ENCODE measurements around the gene ASS1. TPM values are rescaled to one million over a fixed set of nuclear protein-coding genes. Genes with fewer than 3 reads are reported as not detected.

ASS1 gene
- polyA plus RNA-seq, 3 donors from 2014 or later: not detected

GRCh38 chr9:130527651-130528310 is 83.0 kb downstream of the ASS1 start:
- Mint-ChIP-seq H3K36me3 (no peaks in the 10 kb centered on the region), H3K27ac (no peak overlapping the region), H3K9me3 (no peaks in the 10 kb centered on the region), H3K27me3 (ENCODE audit: low read depth in 3 of 3) (peaks cover 0 to 6% (median 3%) of the 10 kb centered on the region in 3 donors), H3K4me1 (no peaks in the 10 kb centered on the region), H3K4me3 (no peak overlapping the region)
- DNase-seq: no peak

GRCh38 chr9:130528674-130529073 is 83.9 kb downstream of the ASS1 start:
- no peak overlapping the region for H3K27ac Mint-ChIP-seq
- no peaks in the 10 kb centered on the region for H3K4me1 Mint-ChIP-seq
- H3K9me3 Mint-ChIP-seq: no peaks in the 10 kb centered on the region
- H3K27me3 Mint-ChIP-seq (ENCODE audit: low read depth in 3 of 3): peaks cover 0 to 6% (median 3%) of the 10 kb centered on the region in 3 donors
- DNase-seq: no peak
- no peak overlapping the region for H3K4me3 Mint-ChIP-seq
- H3K36me3 Mint-ChIP-seq: no peaks in the 10 kb centered on the region

GRCh38 chr9:130530938-130531337 is 86.2 kb downstream of the ASS1 start:
- Mint-ChIP-seq H3K9me3 (peaks cover 0 to 1% (median 0%) of the 10 kb centered on the region in 6 donors), H3K36me3 (peaks cover 0 to 3% (median 0%) of the 10 kb centered on the region in 3 donors), H3K27ac (no peak overlapping the region), H3K4me3 (no peak overlapping the region), H3K27me3 (ENCODE audit: low read depth in 3 of 3) (peaks cover 5 to 10% (median 6%) of the 10 kb centered on the region in 3 donors), H3K4me1 (no peaks in the 10 kb centered on the region)
- no peak for DNase-seq

GRCh38 chr9:130531670-130532069 is 86.9 kb downstream of the ASS1 start:
- Mint-ChIP-seq H3K27ac (no peak overlapping the region), H3K4me1 (no peaks in the 10 kb centered on the region), H3K27me3 (ENCODE audit: low read depth in 3 of 3) (peaks cover 5 to 12% (median 8%) of the 10 kb centered on the region in 3 donors), H3K4me3 (no peak overlapping the region), H3K36me3 (peaks cover 0 to 3% (median 0%) of the 10 kb centered on the region in 3 donors), H3K9me3 (peaks cover 0 to 1% (median 0%) of the 10 kb centered on the region in 6 donors)
- no peak for DNase-seq

GRCh38 chr9:130532426-130533080 is 87.8 kb downstream of the ASS1 start:
- H3K4me1 Mint-ChIP-seq: peaks cover 0 to 1% of the 10 kb centered on the region in 2 donors

GRCh38 chr9:130535818-130536521 is 91.2 kb downstream of the ASS1 start:
- H3K4me1 Mint-ChIP-seq: peaks cover 0 to 7% of the 10 kb centered on the region in 2 donors
- peaks cover 14 to 31% (median 24%) of the 10 kb centered on the region in 3 donors for H3K27me3 Mint-ChIP-seq (ENCODE audit: low read depth in 3 of 3)
- H3K4me3 Mint-ChIP-seq: no peak overlapping the region
- peaks cover 0 to 1% (median 0%) of the 10 kb centered on the region in 6 donors for H3K9me3 Mint-ChIP-seq
- no peak for DNase-seq
- peaks cover 0 to 3% (median 0%) of the 10 kb centered on the region in 3 donors for H3K36me3 Mint-ChIP-seq
- H3K27ac Mint-ChIP-seq: no peak overlapping the region

More at GRCh38 chr9:130532426-130533080, 87.8 kb downstream of the ASS1 start:
- Mint-ChIP-seq H3K36me3 (peaks cover 0 to 3% (median 0%) of the 10 kb centered on the region in 3 donors), H3K27me3 (ENCODE audit: low read depth in 3 of 3) (peaks cover 5 to 15% (median 12%) of the 10 kb centered on the region in 3 donors), H3K9me3 (peaks cover 0 to 1% (median 0%) of the 10 kb centered on the region in 6 donors), H3K27ac (no peak overlapping the region), H3K4me3 (no peak overlapping the region)
- no peak for DNase-seq

GRCh38 chr9:130536701-130537107 is 91.9 kb downstream of the ASS1 start:
- peaks cover 0 to 3% (median 0%) of the 10 kb centered on the region in 3 donors for H3K36me3 Mint-ChIP-seq
- no peak overlapping the region for H3K27ac Mint-ChIP-seq
- peaks cover 0 to 1% (median 0%) of the 10 kb centered on the region in 6 donors for H3K9me3 Mint-ChIP-seq
- H3K4me1 Mint-ChIP-seq: peaks cover 0 to 7% of the 10 kb centered on the region in 2 donors
- H3K27me3 Mint-ChIP-seq (ENCODE audit: low read depth in 3 of 3): peaks cover 14 to 31% (median 20%) of the 10 kb centered on the region in 3 donors
- DNase-seq: no peak
- no peak overlapping the region for H3K4me3 Mint-ChIP-seq

GRCh38 chr9:130537346-130538050 is 92.7 kb downstream of the ASS1 start:
- Mint-ChIP-seq H3K4me1 (peaks cover 0 to 7% of the 10 kb centered on the region in 2 donors), H3K36me3 (peaks cover 0 to 3% (median 0%) of the 10 kb centered on the region in 3 donors), H3K9me3 (peaks cover 0 to 1% (median 0%) of the 10 kb centered on the region in 6 donors), H3K27ac (no peak overlapping the region), H3K27me3 (ENCODE audit: low read depth in 3 of 3) (peaks cover 14 to 28% (median 20%) of the 10 kb centered on the region in 3 donors), H3K4me3 (no peak overlapping the region)
- no peak for DNase-seq

GRCh38 chr9:130539420-130540223 is 94.9 kb downstream of the ASS1 start:
- no peak overlapping the region for H3K4me3 Mint-ChIP-seq
- H3K9me3 Mint-ChIP-seq: peaks cover 0 to 1% (median 0%) of the 10 kb centered on the region in 6 donors
- H3K27ac Mint-ChIP-seq: no peak overlapping the region
- peaks cover 11 to 32% (median 27%) of the 10 kb centered on the region in 3 donors for H3K27me3 Mint-ChIP-seq (ENCODE audit: low read depth in 3 of 3)
- H3K4me1 Mint-ChIP-seq: peaks cover 0 to 7% of the 10 kb centered on the region in 2 donors
- no peak for DNase-seq
- peaks cover 0 to 1% (median 0%) of the 10 kb centered on the region in 3 donors for H3K36me3 Mint-ChIP-seq

- H3K36me3 Mint-ChIP-seq: no peaks in the 10 kb centered on the region
- H3K4me1 Mint-ChIP-seq: peaks cover 0 to 7% of the 10 kb centered on the region in 2 donors
- DNase-seq: no peak
- H3K27me3 Mint-ChIP-seq (ENCODE audit: low read depth in 3 of 3): peaks cover 11 to 27% (median 26%) of the 10 kb centered on the region in 3 donors
- no peak overlapping the region for H3K27ac Mint-ChIP-seq
- no peak overlapping the region for H3K4me3 Mint-ChIP-seq
- H3K9me3 Mint-ChIP-seq: no peaks in the 10 kb centered on the region
These were observed 96.8 kb downstream of the ASS1 start for GRCh38 chr9:130541533-130541932.

GRCh38 chr9:130542038-130542437 is 97.3 kb downstream of the ASS1 start:
- DNase-seq: no peak
- Mint-ChIP-seq H3K27ac (no peak overlapping the region), H3K9me3 (no peaks in the 10 kb centered on the region), H3K4me3 (no peak overlapping the region), H3K4me1 (peaks cover 0 to 7% of the 10 kb centered on the region in 2 donors), H3K36me3 (no peaks in the 10 kb centered on the region), H3K27me3 (ENCODE audit: low read depth in 3 of 3) (peaks cover 11 to 23% (median 22%) of the 10 kb centered on the region in 3 donors)

- Mint-ChIP-seq H3K4me1 (peaks cover 0 to 5% of the 10 kb centered on the region in 2 donors), H3K4me3 (no peak overlapping the region), H3K27ac (no peak overlapping the region), H3K27me3 (ENCODE audit: low read depth in 3 of 3) (peaks cover 11 to 23% (median 21%) of the 10 kb centered on the region in 3 donors), H3K36me3 (no peaks in the 10 kb centered on the region), H3K9me3 (no peaks in the 10 kb centered on the region)
- no peak for DNase-seq
These were observed 97.9 kb downstream of the ASS1 start for GRCh38 chr9:130542457-130543228.
